Right lobe of liver (tissue), 6 donors: Measurements from ENCODE around the gene NEURL1. TPM values are rescaled to one million over a fixed set of nuclear protein-coding genes. Genes with fewer than 3 reads are reported as not detected.

Experiments used
- ATAC-seq, 4 donors: fragments of 200-7000 bp; cut with Tn5 transposase; one replicate each; pipeline ENCODE4 v1.9.1; 2020; ENCODE audit warnings: mild to moderate bottlenecking in 4 of 4, moderate library complexity in 4 of 4
- DNase-seq, 3 donors: peaks; one replicate each; pipeline ENCODE4 v3.0.0-alpha.2; 2020
- H3K27ac ChIP-seq, 3 donors: fragments of 200-600 bp; one replicate each; pipeline ENCODE4 v1.8.0; 2022
- H3K27me3 ChIP-seq, 2 donors: fragments of 200-600 bp; one replicate each; pipeline ENCODE4 v1.8.0; 2022
- H3K36me3 ChIP-seq, 4 donors: fragments of 200-600 bp; sonication (generic) in 1 of 4; one replicate each; pipeline versions ENCODE4 v1.5.1 to v1.8.0; 2017 to 2022; ENCODE audit warnings: control low read depth in 1 of 4
- H3K4me1 ChIP-seq, 4 donors: fragments of 200-600 bp; sonication (generic) in 1 of 4; one replicate each; pipeline versions ENCODE4 v1.5.1 to v1.8.0; 2017 to 2022; ENCODE audit warnings: control low read depth in 1 of 4
- H3K4me3 ChIP-seq, 3 donors: fragments of 200-600 bp; one replicate each; pipeline ENCODE4 v1.8.0; 2022
- H3K9me3 ChIP-seq, 4 donors: fragments of 200-600 bp; sonication (generic) in 1 of 4; one replicate each; pipeline versions ENCODE4 v1.5.1 to v1.8.0; 2017 to 2022; ENCODE audit warnings: control low read depth in 1 of 4
- POLR2A ChIP-seq: fragments of 450-650 bp; IDR thresholded peaks from one replicate; pipeline ENCODE4 v1.6.1; 2017; ENCODE audit warnings: antibody characterized with exemption, mild to moderate bottlenecking
- WGBS: methylation state at CpG from one replicate; pipeline ENCODE4 v1.1.6; 2018; ENCODE audit warnings: low coverage, low lambda C conversion rate; ENCODE audit not compliant: insufficient coverage; ENCODE audit errors: missing lambda C conversion rate; 5-methylcytosine and 5-hydroxymethylcytosine counted together
- intact Hi-C, 2 donors: fragments of 100-400 bp; cut with DNase I; formaldehyde crosslinking; loops; one replicate each; pipeline versions ENCODE4 v1.11.2 to v1.14.1; 2022
- total RNA-seq, 6 experiments: library from RNA; depleted of rRNA in 2 of 6; stranded (reverse); fragments of >200 nt in 2 of 6; fragmentation: NEBNext Ultra II Directional in 3 of 6; extraction: Animal tissue kit (Norgen Biotek cat#: 25700) in 3 of 6; gene quantifications; one replicate each; pipeline versions ENCODE4 v1.1.0 to v1.2.4, GENCODE V29; 2016 to 2023
- TF ChIP-seq, protein P1 (sequence below), 4 donors: fragments of 200-600 bp in 3 of 4; fragments of 450-650 bp in 1 of 4; IDR thresholded peaks; one replicate each; pipeline versions ENCODE4 v1.5.1 to v1.8.0; 2016 to 2022; ENCODE audit warnings: antibody characterized with exemption in 4 of 4, mild to moderate bottlenecking in 2 of 4
- donor health status: DM: no; HTN: yes; CAD: no.
- donor health status: DM: no; HTN: no; CAD: no.
- donor health status: DM: no; HTN: no; CAD: no.
- donor health status: DM: no; HTN: yes; CAD: no.
- donor health status: DM: no; HTN: yes; CAD: no.

NEURL1 gene
- total RNA-seq, 6 experiments from 2014 or later: 0.10 to 1.6 (median 0.83) TPM; not detected in 1

DNA sequence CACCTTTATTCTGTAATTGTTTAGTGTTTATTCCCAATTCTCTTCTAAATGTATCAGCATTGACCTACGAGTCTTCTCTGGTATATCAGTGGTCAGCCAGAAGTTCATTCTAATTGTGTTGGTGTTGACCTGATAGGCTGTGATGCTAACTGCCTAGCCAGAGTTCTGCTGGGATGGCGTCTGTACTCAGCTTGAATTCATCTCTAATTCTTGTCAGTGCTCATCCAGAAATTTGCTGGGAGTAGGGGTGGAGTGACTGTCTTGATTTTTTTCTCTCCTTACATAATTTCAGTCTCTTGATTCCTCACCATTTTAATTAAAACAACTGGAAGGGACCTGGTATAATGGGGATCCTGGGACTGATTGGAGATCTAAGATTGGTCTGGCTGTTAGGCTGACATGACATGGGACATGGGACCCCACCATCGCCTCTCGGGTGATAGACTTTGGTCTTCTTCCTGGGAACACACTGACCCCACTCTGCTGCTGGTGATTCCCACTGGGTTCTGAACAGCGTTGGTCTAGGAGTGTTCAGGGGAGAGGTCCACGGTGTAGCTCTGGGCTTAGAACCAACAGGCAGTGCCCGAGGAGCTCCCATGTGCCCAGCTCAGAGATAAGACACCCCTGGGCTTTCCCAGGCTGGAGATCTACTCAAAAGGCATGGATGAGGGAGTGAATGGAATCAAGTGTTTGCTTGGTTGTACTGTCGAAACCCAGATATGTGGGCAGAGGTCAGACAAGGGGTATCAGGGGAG, 3.8 kb downstream of the NEURL1 start:
- Histone ChIP-seq H3K27ac (no peak overlapping the region), H3K36me3 (no peaks in the 10 kb centered on the region)

DNA sequence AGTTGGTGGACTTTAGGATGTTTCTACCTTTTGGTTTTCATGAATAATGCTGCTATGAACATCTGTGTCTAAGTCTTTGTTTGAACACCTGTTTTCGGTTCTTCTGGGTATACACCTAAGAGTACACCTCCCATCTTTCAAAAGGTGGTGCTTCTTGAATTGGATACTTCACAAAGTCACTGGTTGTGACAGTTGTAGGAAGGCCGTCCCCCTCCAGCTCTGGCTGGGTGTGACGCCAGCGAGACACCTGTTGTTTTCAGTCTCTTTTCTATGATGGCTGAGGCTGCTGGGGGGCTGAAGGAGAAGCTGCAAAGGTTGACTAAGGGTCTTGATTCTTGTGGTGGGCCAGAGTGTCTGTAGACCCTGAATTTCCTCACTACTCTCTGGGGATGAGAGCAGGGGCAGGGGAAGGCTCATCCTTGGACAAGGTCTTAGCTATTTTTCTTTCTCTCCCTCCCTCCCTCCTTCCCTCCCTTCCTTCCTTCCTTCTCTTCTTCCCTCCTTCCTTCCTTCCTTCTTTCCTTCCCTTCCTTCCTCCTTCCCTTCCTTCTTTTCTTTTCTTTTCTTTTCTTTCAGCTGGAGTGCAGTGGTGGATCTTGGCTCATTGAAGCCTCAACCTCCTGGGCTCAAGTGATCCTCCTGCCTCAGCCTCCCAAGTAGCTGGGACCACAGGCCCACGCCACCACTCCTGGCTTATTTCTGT, 5.6 kb downstream of the NEURL1 start:
- Histone ChIP-seq H3K4me1 (peaks cover 0 to 5% (median 0%) of the 10 kb centered on the region in 4 donors), H3K36me3 (no peaks in the 10 kb centered on the region), H3K4me3 (no peak overlapping the region), H3K27me3 (peaks cover 0 to 13% of the 10 kb centered on the region in 2 donors), H3K27ac (no peak overlapping the region), H3K9me3 (no peaks in the 10 kb centered on the region)
- ATAC-seq (no peak), DNase-seq (no peak)
- intact Hi-C loops: no loop called here
- TF ChIP-seq, protein P1, sequence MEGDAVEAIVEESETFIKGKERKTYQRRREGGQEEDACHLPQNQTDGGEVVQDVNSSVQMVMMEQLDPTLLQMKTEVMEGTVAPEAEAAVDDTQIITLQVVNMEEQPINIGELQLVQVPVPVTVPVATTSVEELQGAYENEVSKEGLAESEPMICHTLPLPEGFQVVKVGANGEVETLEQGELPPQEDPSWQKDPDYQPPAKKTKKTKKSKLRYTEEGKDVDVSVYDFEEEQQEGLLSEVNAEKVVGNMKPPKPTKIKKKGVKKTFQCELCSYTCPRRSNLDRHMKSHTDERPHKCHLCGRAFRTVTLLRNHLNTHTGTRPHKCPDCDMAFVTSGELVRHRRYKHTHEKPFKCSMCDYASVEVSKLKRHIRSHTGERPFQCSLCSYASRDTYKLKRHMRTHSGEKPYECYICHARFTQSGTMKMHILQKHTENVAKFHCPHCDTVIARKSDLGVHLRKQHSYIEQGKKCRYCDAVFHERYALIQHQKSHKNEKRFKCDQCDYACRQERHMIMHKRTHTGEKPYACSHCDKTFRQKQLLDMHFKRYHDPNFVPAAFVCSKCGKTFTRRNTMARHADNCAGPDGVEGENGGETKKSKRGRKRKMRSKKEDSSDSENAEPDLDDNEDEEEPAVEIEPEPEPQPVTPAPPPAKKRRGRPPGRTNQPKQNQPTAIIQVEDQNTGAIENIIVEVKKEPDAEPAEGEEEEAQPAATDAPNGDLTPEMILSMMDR (IDR thresholded peaks at IDR 0.05): no peak
- no peak for TF ChIP-seq POLR2A
- WGBS: 73% methylated on average over 3 of the region's 5 CpGs

More for the DNA sequence above, 3.8 kb downstream of the NEURL1 start:
- intact Hi-C loops: no loop called here
- Histone ChIP-seq H3K9me3 (no peaks in the 10 kb centered on the region), H3K27me3 (peaks cover 0 to 25% of the 10 kb centered on the region in 2 donors), H3K4me1 (peaks cover 0 to 13% (median 0%) of the 10 kb centered on the region in 4 donors), H3K4me3 (no peak overlapping the region)
- 59% methylated on average over 4 of the region's 8 CpGs for WGBS
- DNase-seq (no peak), ATAC-seq (no peak)
- TF ChIP-seq POLR2A: no peak
- TF ChIP-seq, protein P1 (IDR thresholded peaks at IDR 0.05): no peak

DNA sequence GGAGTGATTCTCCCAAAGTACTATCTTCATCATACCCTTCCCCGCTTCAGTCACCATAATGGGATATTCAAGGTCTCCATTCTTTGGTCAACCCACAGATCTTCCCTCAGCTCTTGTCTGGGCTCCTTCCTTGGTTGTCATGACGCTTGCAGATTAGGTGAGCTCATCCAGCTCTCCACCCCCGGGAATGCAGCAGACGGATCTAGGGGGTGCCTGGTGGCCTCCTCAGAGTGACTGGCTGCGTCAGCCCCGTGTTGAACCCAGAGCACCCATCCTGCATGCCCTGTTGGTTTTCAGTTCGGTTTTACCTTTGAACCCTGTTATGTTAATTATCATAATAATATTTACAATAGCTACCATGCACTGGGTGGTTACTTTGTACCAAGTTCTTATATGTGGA, 6.4 kb downstream of the NEURL1 start:
- H3K36me3 ChIP-seq: no peaks in the 10 kb centered on the region
- no peak for DNase-seq
- TF ChIP-seq, protein P1 (IDR thresholded peaks at IDR 0.05): no peak
- no peak for TF ChIP-seq POLR2A
- no peak for ATAC-seq
- H3K27ac ChIP-seq: no peak overlapping the region
- no peaks in the 10 kb centered on the region for H3K9me3 ChIP-seq
- H3K4me3 ChIP-seq: no peak overlapping the region
- intact Hi-C loops: no loop called here
- no peaks in the 10 kb centered on the region for H3K4me1 ChIP-seq
- WGBS: 56% methylated on average over 7 of the region's 7 CpGs
- H3K27me3 ChIP-seq: peaks cover 0 to 5% of the 10 kb centered on the region in 2 donors

DNA sequence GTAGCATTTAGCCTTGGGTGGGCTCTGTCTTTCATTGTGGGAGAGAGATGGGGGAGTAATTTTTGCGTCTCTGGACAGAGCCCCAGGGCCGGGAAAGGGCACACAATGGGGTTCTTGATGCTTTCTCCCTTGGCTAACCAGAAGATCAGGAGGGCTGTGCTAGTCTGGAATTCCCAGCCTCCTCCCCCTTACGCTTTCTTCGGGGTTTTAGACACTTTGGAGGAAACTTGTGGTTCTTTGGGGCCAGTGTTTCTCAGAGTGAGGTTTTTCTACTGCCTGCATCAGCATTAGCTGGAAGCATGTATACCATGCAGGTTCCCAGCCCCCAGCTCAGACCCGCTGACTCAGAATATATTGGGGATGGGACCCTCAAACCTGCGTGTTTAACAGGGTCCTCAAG, 7.0 kb downstream of the NEURL1 start:
- DNase-seq: no peak
- Histone ChIP-seq H3K36me3 (no peaks in the 10 kb centered on the region), H3K4me1 (no peaks in the 10 kb centered on the region), H3K27me3 (no peaks in the 10 kb centered on the region), H3K4me3 (no peak overlapping the region), H3K9me3 (no peaks in the 10 kb centered on the region), H3K27ac (no peak overlapping the region)
- 70% methylated on average over 3 of the region's 6 CpGs for WGBS
- no peak for ATAC-seq
- TF ChIP-seq, protein P1 (IDR thresholded peaks at IDR 0.05): no peak
- no peak for TF ChIP-seq POLR2A
- intact Hi-C loops: no loop called here
